HepG2 (cell line): ENCODE measurements around the gene PPDPF. TPM values are rescaled to one million over a fixed set of nuclear protein-coding genes. Genes with fewer than 3 reads are reported as not detected.

Source experiments
- ATAC-seq: fragments of 200-7000 bp; cut with Tn5 transposase; 3 replicates; pipeline ENCODE4 v1.9.1; 2020; ENCODE audit warnings: mild to moderate bottlenecking, moderate library complexity
- BruUV-seq: library from RNA; stranded (reverse); fragments of 400-500 nt; replicated peaks from 2 replicates; lab custom pipeline; 2021; lab: Mats Ljungman, UMichigan
- CTCF ChIA-PET: fragments of 300-600 bp; formaldehyde crosslinking; extraction: SDS; loops from one replicate; lab custom pipeline; 2021; ENCODE audit warnings: low total read pairs, inconsistent platforms, low intra/inter-chr PET ratio; lab: Yijun Ruan, JAX
- POLR2A ChIA-PET: fragments of 350-600 bp; sonication (Branson Sonifier 250); formaldehyde crosslinking; loops from one replicate; lab custom pipeline; 2020; ENCODE audit warnings: antibody characterized with exemption, inconsistent platforms; lab: Yijun Ruan, JAX
- DNase-seq: peaks from one replicate; pipeline ENCODE4 v3.0.0-alpha.2; 2015; ENCODE audit warnings: low spot score
- FAIRE-seq: peaks from 3 replicates; lab custom pipeline; 2011; peaks lifted over from hg19 to GRCh38; lab: Jason Lieb, UNC
- H2AFZ ChIP-seq: one replicate; pipeline ENCODE4 v1.6.1; 2011; ENCODE audit warnings: low read length, inconsistent platforms
- H3K27ac ChIP-seq: fragments of 300-600 bp; 3 replicates; pipeline ENCODE4 v1.8.0; 2011; ENCODE audit warnings: mixed run types, mild to moderate bottlenecking, mixed read lengths, low read length, inconsistent platforms; ENCODE audit not compliant: insufficient read depth; ENCODE audit errors: extremely low read length
- H3K27me3 ChIP-seq, 2 experiments: fragments of 200-600 bp in 1 of 2; 2 replicates in 1 of 2; 3 replicates in 1 of 2; pipeline versions ENCODE4 v1.6.0 to v1.8.0; 2011; ENCODE audit warnings: low read length in 2 of 2, mild to moderate bottlenecking in 2 of 2, moderate library complexity in 2 of 2, inconsistent platforms in 1 of 2; ENCODE audit not compliant: insufficient read depth in 2 of 2, control insufficient read depth in 1 of 2
- H3K36me3 ChIP-seq, 2 experiments: fragments of 200-600 bp in 1 of 2; replicated peaks in 1 of 2; 2 replicates in 1 of 2; 3 replicates in 1 of 2; pipeline versions ENCODE4 v1.5.1 to v1.8.0; 2011; ENCODE audit warnings: low read length in 2 of 2, inconsistent platforms in 1 of 2; ENCODE audit not compliant: insufficient read depth in 2 of 2, control insufficient read depth in 1 of 2
- H3K4me1 ChIP-seq: 2 replicates; pipeline ENCODE4 v1.5.1; 2012; ENCODE audit warnings: low read length, inconsistent platforms; ENCODE audit not compliant: insufficient read depth
- H3K4me2 ChIP-seq: 2 replicates; pipeline ENCODE4 v1.6.0; 2011; ENCODE audit warnings: low read depth, low read length, inconsistent platforms
- H3K4me3 ChIP-seq, 3 experiments: fragments of 200-600 bp in 1 of 3; sonication (generic), shearing (Covaris generic) in 1 of 3; replicated peaks in 1 of 3; 2 replicates each; pipeline ENCODE4 v1.5.1; 2011 to 2016; ENCODE audit warnings: low read length in 3 of 3, inconsistent platforms in 2 of 3, low read depth in 2 of 3, mild to moderate bottlenecking in 2 of 3, control low read depth in 1 of 3, mixed read lengths in 1 of 3; ENCODE audit not compliant: insufficient read depth in 1 of 3
- H3K79me2 ChIP-seq: one replicate; pipeline ENCODE4 v1.6.1; 2011; ENCODE audit warnings: low read length, inconsistent platforms; ENCODE audit not compliant: insufficient read depth
- H3K9ac ChIP-seq: 2 replicates; pipeline ENCODE4 v1.6.0; 2011; ENCODE audit warnings: mild to moderate bottlenecking, low read depth, low read length, inconsistent platforms; ENCODE audit not compliant: insufficient read depth
- H3K9me3 ChIP-seq: 2 replicates; pipeline ENCODE4 v1.5.1; 2012; ENCODE audit warnings: mild to moderate bottlenecking, low read length
- H4K20me1 ChIP-seq: 2 replicates; pipeline ENCODE4 v1.6.0; 2011; ENCODE audit warnings: inconsistent platforms, mild to moderate bottlenecking, low read length, moderate library complexity; ENCODE audit not compliant: insufficient read depth
- ARNTL ChIP-seq: sonication (generic); formaldehyde crosslinking; IDR thresholded peaks from 2 replicates; pipeline ENCODE4 v1.4.0; 2020; ENCODE audit warnings: mild to moderate bottlenecking, missing genetic modification reagents
- FOXJ3 ChIP-seq: sonication (generic); formaldehyde crosslinking; IDR thresholded peaks from 2 replicates; pipeline ENCODE4 v1.4.0; 2020; ENCODE audit warnings: missing genetic modification reagents, mild to moderate bottlenecking, borderline replicate concordance
- MAFG ChIP-seq: sonication (generic); formaldehyde crosslinking; IDR thresholded peaks from 2 replicates; pipeline ENCODE4 v1.5.1; 2020; ENCODE audit warnings: mild to moderate bottlenecking, missing genetic modification reagents
- PAXIP1 ChIP-seq: sonication (generic); formaldehyde crosslinking; conservative IDR thresholded peaks from 2 replicates; pipeline ENCODE4 v1.4.0; 2020; ENCODE audit warnings: mild to moderate bottlenecking, missing genetic modification reagents, moderate library complexity
- PREB ChIP-seq: sonication (generic); formaldehyde crosslinking; IDR thresholded peaks from 2 replicates; pipeline ENCODE4 v1.4.0; 2020; ENCODE audit warnings: missing genetic modification reagents
- REXO4 ChIP-seq: sonication (generic); formaldehyde crosslinking; IDR thresholded peaks from 2 replicates; pipeline ENCODE4 v1.8.0; 2022; ENCODE audit warnings: missing genetic modification reagents, mild to moderate bottlenecking, borderline replicate concordance
- ZFP1 ChIP-seq: IDR thresholded peaks from 2 replicates; pipeline ENCODE4 v1.6.1; 2016
- ZFYVE20 ChIP-seq: sonication (generic); formaldehyde crosslinking; IDR thresholded peaks from 2 replicates; pipeline ENCODE4 v1.8.0; 2023; ENCODE audit warnings: low read depth, mild to moderate bottlenecking, moderate library complexity, missing genetic modification reagents, borderline replicate concordance
- ZMYM3 ChIP-seq: sonication (generic); formaldehyde crosslinking; IDR thresholded peaks from 2 replicates; pipeline ENCODE4 v1.5.1; 2020; ENCODE audit warnings: mild to moderate bottlenecking, missing genetic modification reagents
- ZNF180 ChIP-seq: sonication (generic); formaldehyde crosslinking; IDR thresholded peaks from 2 replicates; pipeline ENCODE4 v1.4.0; 2020; ENCODE audit warnings: low read depth, missing genetic modification reagents, borderline replicate concordance
- ZNF547 ChIP-seq: sonication (generic); formaldehyde crosslinking; IDR thresholded peaks from 2 replicates; pipeline ENCODE4 v1.5.1; 2020; ENCODE audit warnings: mild to moderate bottlenecking, missing genetic modification reagents
- ZNF598 ChIP-seq: sonication (generic); formaldehyde crosslinking; IDR thresholded peaks from 2 replicates; pipeline ENCODE4 v1.5.1; 2020; ENCODE audit warnings: mild to moderate bottlenecking, missing genetic modification reagents, borderline replicate concordance
- ZNF678 ChIP-seq: sonication (generic); formaldehyde crosslinking; IDR thresholded peaks from 2 replicates; pipeline ENCODE4 v1.4.0; 2020; ENCODE audit warnings: mild to moderate bottlenecking, missing genetic modification reagents
- ZNF703 ChIP-seq: sonication (generic); formaldehyde crosslinking; IDR thresholded peaks from 2 replicates; pipeline ENCODE4 v1.5.1; 2020; ENCODE audit warnings: missing genetic modification reagents, mild to moderate bottlenecking, moderate library complexity, borderline replicate concordance
- ZNF781 ChIP-seq: sonication (generic); formaldehyde crosslinking; IDR thresholded peaks from 2 replicates; pipeline ENCODE4 v1.5.1; 2020; ENCODE audit warnings: borderline replicate concordance, mild to moderate bottlenecking, missing genetic modification reagents; ENCODE audit errors: not compliant biosample characterization
- WGBS: methylation state at CpG from one replicate; pipeline ENCODE4 v1.1.6; 2017; ENCODE audit warnings: low lambda C conversion rate; 5-methylcytosine and 5-hydroxymethylcytosine counted together
- in situ Hi-C: cut with HindIII; loops from 2 replicates; pipeline ENCODE4 v1.10.0; 2017; ENCODE audit warnings: low pct_unique_long_range_greater_than_20kb; ENCODE audit not compliant: extremely low pct_ligation_motif_present
- intact Hi-C: fragments of 100-400 bp; cut with micrococcal nuclease; formaldehyde crosslinking; loops from one replicate; pipeline ENCODE4 v1.10.0; 2022; ENCODE audit not compliant: unreplicated experiment
- polyA plus RNA-seq, 8 experiments: library from polyadenylated mRNA; depleted of rRNA in 3 of 8; stranded (reverse) in 7 of 8; unstranded in 1 of 8; fragments of >200 nt; fragmentation: Illumina TruSeq in 4 of 8; extraction: Trizol in 4 of 8; gene quantifications; 2 replicates each; pipeline versions ENCODE4 v1.2.1 to v1.2.3, GENCODE V29; 2011 to 2016; ENCODE audit warnings: low read depth in 4 of 8, missing spikeins in 1 of 8, mixed read lengths in 1 of 8; ENCODE audit not compliant: insufficient read depth in 1 of 8
- total RNA-seq, 5 experiments: library from RNA; depleted of rRNA; stranded (reverse); fragments of >200 nt; fragmentation: Illumina TruSeq; extraction: Trizol; gene quantifications; 2 replicates each; pipeline ENCODE4 v1.2.3, GENCODE V29; 2016; ENCODE audit warnings: low read depth in 1 of 5

Gene PPDPF
- total and polyA plus RNA-seq, 2 of the 13 experiments (the other 11 are each of a cell fraction or from before 2014, with no cell fraction given), result 1.8 to 7.0 TPM

GRCh38 chr20:63484651-63485403, 35.7 kb upstream of the PPDPF start:
- Histone ChIP-seq H3K36me3 (no peaks in the 10 kb centered on the region), H3K79me2 (no peaks in the 10 kb centered on the region), H3K9ac (no peak overlapping the region), H3K4me3 (no peak overlapping the region), H3K27ac (no peak overlapping the region), H4K20me1 (peaks cover 5% of the 10 kb centered on the region; the same call in 1 of the 2 replicates), H3K9me3 (no peaks in the 10 kb centered on the region), H2AFZ (no peak overlapping the region), H3K4me1 (peaks cover 11% of the 10 kb centered on the region), H3K4me2 (no peak overlapping the region), H3K27me3 (peaks cover 28 to 77% of the 10 kb centered on the region in 2 experiments)
- FAIRE-seq (no peak), DNase-seq (no peak), ATAC-seq (no peak)
- ChIA-PET CTCF (no interaction called here), POLR2A (no interaction called here)
- WGBS, result 4% methylated on average over 11 of the region's 18 CpGs
- intact Hi-C loops (no loop called here), in situ Hi-C loops (no loop called here)
- BruUV-seq, result no TSS peak
- no peak for TF ChIP-seq ZFYVE20 (CRISPR knock-in tag)
- TF ChIP-seq ZNF547 (CRISPR knock-in tag), result no peak
- TF ChIP-seq FOXJ3 (CRISPR knock-in tag), result no peak
- TF ChIP-seq ZFP1 (CRISPR knock-in tag), result no peak
- TF ChIP-seq ZNF598 (CRISPR knock-in tag), result no peak
- no peak for TF ChIP-seq PREB (CRISPR knock-in tag)
- TF ChIP-seq ZNF180, result no peak
- TF ChIP-seq ZMYM3 (CRISPR knock-in tag), result no peak
- no peak for TF ChIP-seq REXO4 (CRISPR knock-in tag)
- no peak for TF ChIP-seq ZNF703
- TF ChIP-seq ARNTL (CRISPR knock-in tag), result no peak
- TF ChIP-seq MAFG (CRISPR knock-in tag), result no peak
- no peak for TF ChIP-seq ZNF781 (CRISPR knock-in tag)
- TF ChIP-seq ZNF678, result no peak
- TF ChIP-seq PAXIP1, result no peak
